GM23248 (cell line): ENCODE results near the gene CD22.

ENCODE experiments used
- EZH2 ChIP-seq: fragments of 200-600 bp; sonication (generic); IDR thresholded peaks from 2 replicates; pipeline ENCODE4 v1.6.1; 2018; ENCODE audit warnings: antibody characterized with exemption, mild to moderate bottlenecking; ENCODE audit not compliant: insufficient read depth, poor library complexity, severe bottlenecking
- EZH2phosphoT487 ChIP-seq: fragments of 200-600 bp; sonication (generic); IDR thresholded peaks from 2 replicates; pipeline ENCODE4 v1.6.1; 2018; ENCODE audit warnings: antibody characterized with exemption, moderate library complexity, mild to moderate bottlenecking, low read depth; ENCODE audit not compliant: insufficient read depth

DNA sequence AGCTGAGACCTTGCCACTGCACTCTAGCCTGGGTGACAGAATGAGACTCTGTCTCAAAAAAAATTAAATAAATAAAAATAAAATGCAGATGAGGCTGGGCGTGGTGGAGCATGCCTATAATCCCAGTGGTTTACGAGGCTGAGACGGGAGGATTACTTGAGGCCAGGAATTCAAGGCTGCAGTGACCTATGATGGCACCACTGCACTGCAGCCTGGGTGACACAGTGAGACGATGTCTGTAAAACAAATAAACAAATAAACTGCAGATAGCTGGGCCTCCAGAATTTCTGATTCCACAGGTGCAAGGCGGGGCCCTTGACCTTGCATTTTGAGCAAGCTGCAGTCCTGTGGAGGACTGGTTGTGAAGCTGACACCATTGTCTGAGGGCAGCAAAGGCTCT is 40.1 kb upstream of the CD22 start:
- TF ChIP-seq EZH2, result no peak
- TF ChIP-seq EZH2phosphoT487, result no peak
